ENCODE data around the gene JAG2.
A peak's percentile ranks its signal among the peaks of the same experiment; 100 is the strongest.

The JAG2 gene
- total RNA-seq = 1.4 to 2.2 reads per million in 2 donors

DNA sequence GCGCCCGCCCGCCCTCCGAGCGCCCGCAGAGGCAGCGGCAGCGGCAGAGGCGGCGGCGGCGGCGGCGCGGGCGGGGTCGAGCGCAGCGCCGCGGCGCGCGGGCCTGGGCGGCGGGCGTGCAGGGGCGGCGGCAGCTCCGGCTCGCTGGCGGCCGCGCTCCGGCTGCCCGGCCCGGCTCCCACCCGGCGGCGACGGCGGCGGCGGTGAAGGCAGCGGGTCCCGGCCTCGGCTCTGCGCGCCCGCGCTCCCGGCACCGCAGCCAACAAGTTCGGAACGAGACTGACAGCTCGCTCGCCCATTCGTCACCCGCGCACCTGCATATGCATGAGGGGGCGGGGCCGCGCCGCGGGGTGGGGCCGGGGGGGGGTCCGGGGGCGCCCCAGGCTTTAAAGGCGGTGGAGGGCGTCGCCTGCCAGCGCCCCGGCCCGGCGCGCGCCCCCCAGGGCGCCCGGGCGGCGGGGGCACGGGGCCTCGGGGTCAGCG is at the start of gene JAG2:
JAG2 (minus strand) TSS at position 281 of the 483 bp plus-strand sequence. CDS start 356 bp downstream, outside the sequence.
- peak; percentile 50 for DNase-seq

DNA sequence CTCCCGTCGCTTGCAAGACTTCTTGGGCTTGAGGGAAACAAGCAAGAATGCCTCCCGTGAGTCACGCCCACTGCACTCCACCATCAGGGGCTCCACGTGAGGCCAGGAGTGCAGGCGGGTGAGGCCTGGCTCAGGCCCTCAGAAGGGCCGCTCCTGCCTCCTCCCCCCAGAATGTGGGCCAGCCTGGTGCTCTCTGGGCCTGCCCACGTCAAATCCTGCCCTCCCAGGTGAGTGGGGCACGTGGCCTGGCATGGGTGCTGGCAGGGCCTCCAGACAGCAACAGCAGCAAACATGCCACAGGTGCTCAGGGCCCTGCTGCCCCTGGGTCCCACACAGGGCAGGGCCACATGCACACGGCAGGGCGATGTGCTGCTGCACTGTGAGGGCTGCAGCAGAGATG is 49.2 kb upstream of the JAG2 start:
- no peak for DNase-seq

DNA sequence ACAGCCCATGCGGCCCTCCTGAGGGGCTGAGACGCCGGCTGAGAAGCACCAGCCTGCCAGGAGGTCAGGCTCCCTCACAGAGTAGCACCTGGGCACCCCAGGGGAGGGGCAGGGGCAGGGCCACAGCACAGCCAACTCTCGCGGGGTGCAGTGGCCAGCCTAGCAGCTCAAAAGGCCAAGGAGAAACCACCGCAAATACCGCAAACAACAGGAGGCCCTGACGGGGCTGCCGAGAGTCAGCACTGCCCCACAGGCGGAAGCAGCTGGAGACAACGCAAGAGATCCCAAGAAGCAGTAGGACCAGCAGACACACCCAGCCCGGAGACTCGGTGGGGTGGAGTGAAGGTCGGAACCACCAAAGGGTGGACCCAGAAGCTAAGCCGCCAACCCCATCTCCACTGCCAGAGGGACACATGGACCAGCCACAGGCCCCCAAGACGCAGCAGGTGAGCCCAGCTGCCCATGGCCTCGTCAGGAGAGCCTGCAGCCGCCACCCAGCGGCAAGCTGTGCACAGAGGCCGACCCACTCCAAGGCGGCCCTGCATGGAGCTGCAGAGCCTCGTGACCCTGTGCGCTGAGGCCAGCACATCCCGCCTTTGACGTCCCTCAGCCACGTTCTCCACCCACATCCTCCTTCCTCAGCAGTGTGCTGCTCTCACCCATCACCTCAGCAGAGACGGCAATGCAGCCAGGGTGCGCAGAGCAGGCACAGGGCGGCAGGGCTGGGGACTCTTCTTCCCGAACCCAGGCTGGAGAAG is 48.1 kb upstream of the JAG2 start:
- DNase-seq = no peak

DNA sequence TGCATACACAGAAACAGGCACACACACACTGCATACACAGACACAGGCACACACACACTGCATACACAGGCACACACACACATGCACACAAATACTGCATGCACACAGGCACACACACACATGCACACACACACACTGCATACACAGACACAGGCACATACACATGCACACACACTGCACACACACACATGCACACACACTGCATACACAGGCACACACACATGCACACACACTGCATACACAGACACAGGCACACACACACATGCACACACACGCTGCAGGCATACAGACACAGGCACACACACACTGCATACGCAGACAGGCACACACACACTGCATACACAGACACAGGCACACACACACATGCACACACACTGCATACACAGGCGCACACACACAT is 47.0 kb upstream of the JAG2 start:
- DNase-seq = no peak

DNA sequence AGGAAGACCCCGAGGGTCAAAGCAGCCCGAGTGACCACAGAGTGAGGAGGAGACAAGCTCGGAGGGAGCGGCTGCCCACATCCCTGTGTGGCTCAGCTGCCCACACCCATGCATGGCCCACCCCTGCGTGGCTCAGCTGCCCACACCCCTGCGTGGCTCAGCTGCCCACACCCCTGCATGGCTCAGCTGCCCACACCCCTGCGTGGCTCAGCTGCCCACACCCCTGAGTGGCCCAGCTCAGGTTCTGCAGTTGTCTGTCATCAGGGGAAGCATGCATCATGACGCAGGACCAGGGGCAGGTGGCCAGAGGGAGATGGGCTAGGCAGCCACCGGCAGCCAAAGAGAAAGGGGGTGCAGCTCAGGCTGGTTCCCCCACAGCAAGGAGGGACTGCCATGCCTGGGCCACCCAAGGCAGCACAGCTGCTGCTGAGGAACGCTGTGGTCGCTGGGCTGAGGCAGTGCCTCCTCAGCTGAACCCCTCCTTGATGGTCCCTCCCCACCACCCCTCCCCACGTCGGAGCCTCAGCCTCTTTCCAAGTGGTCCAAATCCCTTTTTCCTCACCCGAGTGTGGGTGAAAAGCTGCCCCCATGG is 45.8 kb upstream of the JAG2 start:
- DNase-seq = no peak

DNA sequence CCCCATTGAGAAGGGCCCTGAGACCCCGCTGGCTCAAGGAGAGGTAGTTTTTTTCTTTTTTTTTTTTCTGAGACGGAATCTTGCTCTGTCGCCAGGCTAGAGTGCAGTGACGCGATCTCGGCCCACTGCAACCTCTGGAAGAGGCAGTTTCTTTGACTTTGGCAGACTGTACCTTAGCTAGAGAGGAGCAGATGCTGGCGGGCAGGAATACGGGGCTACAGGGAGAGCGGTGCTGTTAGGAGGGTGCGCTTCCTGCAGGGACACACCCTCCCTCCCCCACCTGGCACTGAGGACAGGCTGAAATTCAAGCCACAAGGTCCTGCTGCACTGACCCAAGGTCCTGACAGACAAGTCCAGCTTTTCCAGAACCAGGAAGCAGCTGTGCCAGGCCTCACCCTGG is 44.8 kb upstream of the JAG2 start:
- DNase-seq = no peak

DNA sequence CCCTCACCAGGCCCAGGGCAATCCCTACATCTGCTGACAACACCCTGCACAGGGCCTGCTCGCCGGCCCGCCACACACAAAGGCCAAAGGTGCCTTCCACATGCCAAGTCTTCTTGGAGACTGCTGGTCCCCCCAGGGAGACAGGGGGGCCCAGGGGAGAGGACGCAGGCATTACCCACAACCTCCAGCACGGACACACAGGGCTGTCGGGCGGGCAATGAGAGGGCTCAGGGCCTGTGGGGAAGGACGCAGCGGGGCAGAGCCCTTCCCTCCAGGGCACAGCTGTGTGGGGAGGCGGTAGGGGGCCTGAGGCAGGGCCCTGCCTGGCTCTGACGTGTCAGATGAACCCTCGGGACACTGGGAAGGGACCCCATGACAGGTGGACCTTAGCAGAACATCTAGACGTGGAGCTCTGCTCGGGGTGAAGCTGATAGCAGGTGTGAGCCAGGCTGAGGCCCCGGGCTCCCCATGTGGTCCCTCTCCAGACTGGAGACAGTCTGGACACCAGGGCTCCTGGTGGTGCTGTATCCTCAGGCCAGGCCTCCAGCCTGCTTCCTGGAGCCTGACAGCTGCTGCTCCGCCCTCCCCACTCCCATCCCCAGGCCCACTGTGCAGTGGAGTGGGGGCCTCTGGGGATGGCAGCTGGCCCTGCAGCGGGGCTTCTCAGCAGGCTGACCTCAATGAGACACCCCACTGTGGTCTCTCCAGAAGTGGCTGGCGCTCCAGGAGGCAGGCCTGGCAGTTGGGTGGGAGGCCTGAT is 44.1 kb upstream of the JAG2 start:
- no peak for DNase-seq

DNA sequence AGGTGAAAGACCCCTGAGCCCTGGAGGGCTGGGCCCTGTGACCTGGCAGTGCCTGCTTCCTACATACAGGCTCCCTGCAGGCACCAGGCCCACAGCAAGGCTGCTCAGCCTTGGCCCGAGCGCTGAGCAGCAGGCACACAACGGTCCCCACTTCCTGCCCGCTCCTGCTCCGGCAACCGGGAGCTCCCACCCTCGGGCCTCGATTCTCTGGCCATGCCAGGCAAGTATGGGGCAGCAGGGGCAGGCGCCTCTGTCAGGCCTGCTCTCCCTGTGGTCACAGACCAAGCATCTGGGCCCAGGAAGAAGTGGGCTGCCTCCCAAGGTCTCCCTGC is 43.1 kb upstream of the JAG2 start:
- no peak for DNase-seq

DNA sequence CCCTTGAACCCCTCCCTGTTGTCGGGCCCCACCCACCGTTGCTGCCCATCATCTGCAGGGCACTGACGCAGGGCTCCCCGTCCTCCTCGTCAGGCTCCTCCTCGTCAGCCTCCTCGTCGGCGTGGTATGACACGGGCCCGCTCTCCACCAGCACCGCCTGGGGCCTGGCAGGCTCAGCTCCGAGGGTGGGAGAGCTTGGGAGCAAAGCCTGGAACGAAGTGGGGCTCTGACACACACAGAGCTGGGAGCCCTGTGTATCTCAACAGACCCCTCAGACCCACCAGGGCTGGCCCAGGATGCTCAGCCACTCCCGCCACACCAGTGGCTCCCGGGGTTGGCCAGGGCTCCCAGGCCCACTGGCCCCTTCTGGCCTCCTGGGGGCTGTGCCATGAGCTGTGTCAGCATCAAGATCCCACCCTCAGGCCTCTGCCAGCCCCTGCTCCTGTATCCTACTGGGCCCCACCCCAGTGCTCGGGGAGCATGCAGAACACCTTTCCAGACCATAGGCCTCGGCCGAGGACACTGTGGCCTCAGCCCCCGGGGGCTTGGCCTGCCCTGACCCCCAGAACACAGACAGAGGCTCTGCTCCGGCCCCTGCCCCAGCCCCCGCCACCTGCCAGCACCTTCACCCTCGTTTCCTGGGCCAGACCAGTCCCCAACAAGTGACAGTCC is 42.6 kb upstream of the JAG2 start:
- no peak for DNase-seq

DNA sequence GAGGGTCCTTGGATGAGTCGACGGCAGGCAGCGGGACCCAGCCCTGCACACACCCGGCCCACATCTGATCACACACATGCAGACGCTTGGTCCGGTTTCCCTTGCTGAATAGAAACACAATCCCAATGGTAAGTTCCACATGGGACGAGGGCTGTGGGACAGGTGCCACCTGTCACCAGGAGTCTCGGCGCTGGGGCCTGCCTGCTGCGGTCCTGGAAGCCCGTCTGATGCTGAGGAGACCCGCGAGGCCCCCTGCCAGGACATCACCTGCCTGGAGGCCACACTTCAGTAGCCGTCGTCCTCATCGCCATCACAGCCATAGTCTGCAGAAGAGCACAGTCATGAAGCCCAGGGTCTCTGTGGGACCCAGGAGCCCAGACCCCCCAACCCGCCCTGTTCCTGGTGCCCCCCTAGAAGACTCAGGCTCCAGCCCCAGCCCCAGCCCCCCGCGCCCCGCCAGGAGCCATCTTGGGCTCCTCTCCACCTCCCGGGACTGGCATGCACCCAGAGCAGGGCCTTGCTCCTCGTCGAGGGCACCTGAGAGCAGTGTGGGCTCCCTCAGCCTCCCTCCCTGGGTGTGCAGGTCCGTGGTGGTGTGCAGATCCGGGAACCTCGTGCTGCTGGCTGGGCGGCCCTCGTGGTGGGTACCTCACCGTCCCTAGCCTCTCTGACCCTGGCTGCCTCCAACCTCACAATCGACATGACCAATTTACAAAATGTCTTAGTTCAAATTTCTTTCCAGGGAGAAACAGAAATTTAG is 41.9 kb upstream of the JAG2 start:
- DNase-seq = no peak

DNA sequence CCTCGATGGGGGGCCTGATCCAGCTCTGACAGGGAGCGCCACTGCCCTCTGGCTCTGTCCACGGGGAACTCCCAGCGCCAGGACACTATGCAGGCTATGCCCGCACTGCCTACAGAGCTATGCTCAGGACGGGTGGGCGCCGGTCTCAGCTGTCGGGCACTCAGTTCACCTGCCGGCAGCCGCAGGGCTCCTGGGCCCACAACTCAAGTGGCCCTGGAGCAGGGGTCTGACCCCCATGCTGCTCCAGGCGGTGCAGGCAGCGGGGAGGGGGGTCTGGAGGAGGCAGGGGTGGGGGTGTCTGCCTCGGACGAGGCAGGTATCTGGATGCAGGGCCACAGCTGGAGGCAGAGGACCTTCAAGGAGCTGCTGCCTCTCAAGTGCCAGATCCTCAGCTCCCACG is 41.1 kb upstream of the JAG2 start:
- no peak for DNase-seq

DNA sequence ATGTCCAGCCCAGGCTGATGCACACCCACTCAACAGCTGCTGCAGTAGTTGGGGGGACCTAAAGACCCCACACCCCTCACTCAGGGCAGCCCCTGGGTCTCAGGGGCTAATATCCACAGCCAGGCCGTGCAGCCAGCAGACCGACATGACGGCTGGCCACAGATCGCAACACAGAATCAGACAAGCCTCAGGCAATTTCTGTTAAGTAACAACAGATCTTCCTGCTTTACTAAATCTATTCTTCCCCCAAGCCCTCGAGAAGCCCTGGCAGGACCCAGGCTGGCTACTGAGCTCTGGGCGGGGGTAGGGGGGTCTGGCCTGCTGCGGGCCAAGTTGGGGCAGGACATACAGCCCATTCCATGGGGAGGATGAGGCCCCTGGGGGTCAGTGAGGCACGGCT is 40.5 kb upstream of the JAG2 start:
- no peak for DNase-seq

DNA sequence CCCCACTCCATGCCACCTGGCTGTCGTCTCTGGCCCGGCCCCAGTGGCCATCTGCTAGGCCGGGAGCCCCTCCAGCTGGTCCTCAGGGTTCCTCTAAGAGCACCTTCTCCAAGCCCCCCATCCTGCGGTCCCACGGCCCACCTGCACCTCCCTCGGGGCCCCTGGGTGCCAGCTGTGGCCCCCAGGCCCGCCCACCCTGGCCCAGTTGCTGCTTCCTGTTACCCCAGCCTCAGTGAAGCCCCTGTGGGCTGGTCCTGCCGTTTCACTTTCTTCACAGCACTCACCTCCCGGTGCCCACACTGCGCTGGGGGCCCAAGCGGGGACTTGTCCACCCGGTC is 40.1 kb upstream of the JAG2 start:
- DNase-seq = no peak

DNA sequence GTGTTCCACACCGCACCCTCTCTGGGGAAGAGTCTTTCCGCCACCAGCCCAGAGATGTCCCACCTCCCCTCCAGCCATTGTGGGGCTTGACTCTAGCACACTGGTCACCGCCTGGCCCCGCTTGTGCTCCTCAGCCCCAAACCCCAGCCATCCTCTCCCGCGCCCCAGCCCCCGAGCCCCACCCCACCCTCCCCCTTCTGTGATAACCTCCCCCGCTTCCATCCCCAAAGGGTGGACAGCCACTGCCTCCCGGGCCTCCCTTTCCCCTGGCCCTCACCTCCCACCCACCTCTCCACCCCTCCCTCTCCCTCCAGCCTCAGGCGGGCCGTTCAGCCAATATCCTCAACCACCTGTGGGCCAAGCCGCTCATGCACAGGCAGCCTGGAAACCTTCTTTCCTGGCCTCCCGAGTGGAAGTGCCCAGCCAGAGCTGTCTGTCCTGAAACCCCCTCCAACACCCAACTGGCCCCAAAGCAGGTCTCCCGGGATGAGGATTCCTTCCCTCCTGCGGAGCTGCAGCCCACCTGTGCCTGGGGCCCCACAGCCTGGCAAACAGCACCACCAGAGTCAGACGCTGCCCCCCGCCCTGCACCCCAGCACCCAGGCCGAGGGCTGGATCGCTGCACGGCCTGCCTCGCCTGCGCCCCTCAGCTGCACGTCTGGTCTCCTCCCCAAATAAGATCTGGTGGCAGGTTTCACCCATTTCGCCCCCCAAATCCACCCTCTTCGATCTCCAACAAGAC is 39.6 kb upstream of the JAG2 start:
- DNase-seq = no peak

DNA sequence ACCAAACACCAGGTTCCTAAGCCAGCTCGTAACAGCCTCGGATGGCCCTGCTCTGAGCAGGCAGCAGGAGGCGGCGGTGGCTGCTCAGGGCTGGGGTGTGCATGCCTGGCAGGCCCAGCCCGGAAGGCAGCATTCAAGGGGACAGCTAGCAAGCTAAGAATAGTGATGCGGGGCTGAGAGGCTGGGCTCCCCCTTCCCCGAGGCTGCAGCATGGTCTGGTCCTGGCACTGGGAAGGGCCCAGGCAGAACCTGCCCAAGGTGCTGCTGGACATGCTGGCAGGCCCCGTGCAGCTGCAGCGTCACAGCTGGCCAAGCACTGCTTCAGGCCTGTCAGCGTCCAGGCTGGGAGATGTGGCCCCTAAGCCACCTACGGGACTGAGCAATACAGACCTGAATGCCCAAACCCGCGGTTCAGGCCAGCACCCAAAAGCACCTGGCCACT is 38.9 kb upstream of the JAG2 start:
- no peak for DNase-seq

DNA sequence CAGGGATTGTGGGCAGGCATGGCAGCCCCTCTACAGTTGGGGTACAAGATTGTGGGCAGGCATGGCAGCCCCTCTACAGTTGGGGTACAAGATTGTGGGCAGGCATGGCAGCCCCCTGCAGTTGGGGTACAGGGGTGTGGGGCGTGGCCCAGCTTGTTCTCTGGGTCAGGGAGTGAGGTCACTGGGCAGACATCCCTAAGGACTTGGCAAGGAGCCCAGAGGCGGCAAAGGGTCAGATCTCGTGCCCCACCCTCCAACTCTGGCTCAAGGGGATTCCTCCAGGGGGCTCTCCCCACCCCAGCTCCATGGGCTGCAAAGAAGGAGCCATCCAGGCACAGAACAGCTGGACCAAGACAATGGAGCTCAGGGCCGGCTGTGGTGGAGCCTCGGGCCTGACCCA is 38.3 kb upstream of the JAG2 start:
- no peak for DNase-seq

DNA sequence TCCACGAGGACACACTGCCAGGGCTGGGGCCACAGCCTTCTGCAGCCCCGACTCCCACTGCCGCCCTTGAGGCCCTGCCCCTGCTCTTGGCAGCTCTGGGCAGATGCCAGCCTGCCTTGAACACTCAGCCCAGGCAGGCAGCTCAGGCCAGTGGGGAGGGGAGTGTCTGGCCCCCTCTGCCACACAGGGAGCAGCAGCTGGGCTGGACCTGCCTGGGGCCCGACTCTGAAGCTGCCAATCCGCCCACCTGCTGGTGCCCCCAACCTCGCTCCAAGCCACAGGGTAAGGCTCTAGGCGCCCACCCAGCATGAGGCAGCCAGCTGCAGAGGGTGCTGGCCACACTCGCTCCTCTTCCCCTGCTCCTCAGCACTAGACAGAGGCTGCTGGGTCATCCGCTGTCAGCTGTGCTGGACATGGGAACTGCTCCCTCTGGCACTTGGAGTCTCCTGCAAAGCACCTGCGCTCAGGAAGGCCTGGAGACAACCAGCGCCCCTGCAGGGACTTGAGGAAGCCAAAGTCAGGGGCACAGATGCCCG is 37.2 kb upstream of the JAG2 start:
- DNase-seq = no peak

DNA sequence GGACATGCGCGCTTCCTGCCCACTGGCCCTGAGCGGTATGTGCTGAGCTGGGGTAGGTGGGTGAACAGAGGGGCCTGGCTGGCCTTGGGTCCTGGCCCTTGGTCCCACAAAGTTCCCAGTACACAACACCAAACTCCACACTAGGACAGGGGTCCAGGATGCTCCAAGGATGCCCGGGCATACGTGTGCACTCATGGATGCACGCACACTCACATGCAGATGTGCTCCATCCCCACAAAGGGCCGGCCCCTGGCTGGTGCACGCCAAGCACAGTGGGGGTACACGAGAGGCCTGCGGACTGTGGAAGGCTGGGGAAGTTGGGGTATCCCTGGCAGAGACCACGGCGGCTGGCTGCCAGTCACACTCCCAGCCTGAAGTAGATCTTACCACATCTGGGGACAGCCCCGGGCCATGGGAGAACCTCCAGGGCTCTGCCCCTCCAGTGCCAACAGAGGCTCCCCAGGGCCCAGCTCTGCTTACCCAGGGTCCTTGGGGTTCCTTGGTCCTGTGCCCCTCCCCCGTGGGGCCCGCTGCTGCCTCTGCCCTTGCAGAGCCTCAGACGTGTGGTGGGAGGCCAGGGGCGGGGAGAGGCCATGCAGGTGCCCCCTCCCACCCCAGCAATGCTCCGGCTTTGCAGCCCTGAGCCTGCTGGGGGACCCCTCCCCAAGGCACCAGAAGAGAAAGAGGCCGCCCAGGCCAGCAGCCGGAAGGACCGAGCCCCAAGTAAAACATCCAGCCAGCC is 36.5 kb upstream of the JAG2 start:
- DNase-seq = no peak

DNA sequence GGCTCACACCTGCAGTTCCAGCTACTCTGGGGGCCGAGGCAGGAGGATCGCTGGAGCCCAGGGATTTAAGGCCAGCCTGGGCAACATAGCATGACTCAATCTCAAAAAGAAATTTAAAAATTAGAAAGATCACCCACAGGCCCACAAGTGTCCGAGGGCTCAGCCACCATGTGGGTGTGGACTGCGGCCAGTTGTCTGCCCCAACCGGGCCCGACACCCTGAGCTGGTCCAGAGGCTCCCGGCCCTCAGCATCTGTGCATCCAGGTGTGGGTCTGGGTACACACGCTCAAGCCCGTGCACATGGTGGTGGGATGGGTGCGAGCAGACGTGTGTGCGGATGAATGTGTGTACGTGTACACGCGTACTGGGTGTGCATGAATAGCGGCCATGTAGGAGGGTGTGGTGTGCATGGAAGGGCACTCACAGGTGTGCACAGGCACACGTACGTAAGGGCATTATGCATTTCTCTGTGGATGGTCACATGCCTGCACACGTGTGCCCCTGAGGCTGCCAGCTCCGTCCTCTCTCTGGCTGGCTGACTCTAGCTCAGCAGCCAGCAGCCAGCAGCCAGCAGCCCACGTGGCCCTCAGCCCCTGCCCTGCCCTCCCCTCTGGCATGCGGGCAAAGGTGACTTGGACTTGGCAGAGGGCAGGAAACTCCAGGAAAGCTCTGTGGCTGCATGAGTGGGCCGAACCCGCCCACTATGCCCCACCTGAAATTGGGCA is 35.8 kb upstream of the JAG2 start:
- DNase-seq = no peak

DNA sequence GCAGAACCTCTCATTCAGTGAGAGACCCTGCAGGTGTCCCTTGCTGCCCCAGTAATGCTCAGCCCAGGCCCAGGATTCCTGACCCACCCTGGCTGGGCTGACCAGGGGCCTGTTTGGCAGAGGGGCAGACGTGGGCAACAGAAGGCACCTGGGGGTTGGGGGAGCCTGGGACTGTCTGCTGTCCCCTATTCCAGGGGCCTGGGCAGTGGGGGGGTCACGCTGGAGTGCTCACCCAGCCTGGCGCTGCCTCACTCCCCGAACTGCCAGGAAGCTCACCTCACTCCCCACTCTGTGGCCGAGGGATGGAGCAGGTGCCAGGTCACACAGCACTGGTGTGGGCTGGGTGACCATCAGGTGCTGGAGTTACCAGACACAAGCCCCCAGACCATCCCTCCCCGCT is 35.1 kb upstream of the JAG2 start:
- no peak for DNase-seq
